SK-N-SH (cell line): ENCODE data around the gene TEX9. TPM values are rescaled to one million over a fixed set of nuclear protein-coding genes. Genes with fewer than 3 reads are reported as not detected.

ENCODE experiments used
- CTCF ChIA-PET: fragments of 300-600, 350-600 bp; formaldehyde crosslinking; extraction: SDS; loops from one replicate; lab custom pipeline; 2021; lab: Yijun Ruan, JAX
- POLR2A ChIA-PET: fragments of 350-600 bp; sonication (Branson Sonifier 250); formaldehyde crosslinking; extraction: SDS; loops from one replicate; lab custom pipeline; 2020; ENCODE audit warnings: antibody characterized with exemption, inconsistent platforms; lab: Yijun Ruan, JAX
- DNase-seq: peaks from one replicate; pipeline ENCODE4 v3.0.0; 2012
- H2AFZ ChIP-seq: fragments of 200-600 bp; sonication (generic); 2 replicates; pipeline ENCODE4 v1.8.1; 2016; ENCODE audit warnings: antibody characterized with exemption, mild to moderate bottlenecking, low read depth
- H3F3A ChIP-seq: fragments of 200-600 bp; sonication (generic); replicated peaks from 2 replicates; pipeline ENCODE3; 2016; ENCODE audit warnings: antibody characterized with exemption, mild to moderate bottlenecking; ENCODE audit not compliant: insufficient read depth
- H3K27ac ChIP-seq, 2 experiments: fragments of 200-500 bp in 1 of 2; fragments of 200-600 bp in 1 of 2; sonication (Bioruptor generic) in 1 of 2; sonication (generic), shearing (Covaris generic) in 1 of 2; 2 replicates each; pipeline versions ENCODE4 v1.5.1 to v1.6.1; 2014 to 2016; ENCODE audit warnings: low read depth in 2 of 2, inconsistent platforms in 1 of 2, low read length in 1 of 2, mild to moderate bottlenecking in 1 of 2, mixed read lengths in 1 of 2
- H3K27me3 ChIP-seq: fragments of 200-600 bp; sonication (generic), shearing (Covaris generic); 2 replicates; pipeline ENCODE4 v1.6.1; 2016; ENCODE audit warnings: mixed run types; ENCODE audit not compliant: insufficient read depth
- H3K36me3 ChIP-seq, 2 experiments: fragments of 200-500 bp in 1 of 2; fragments of 200-600 bp in 1 of 2; sonication (Bioruptor generic) in 1 of 2; sonication (generic) in 1 of 2; replicated peaks in 1 of 2; 2 replicates each; pipeline versions ENCODE3 to v1.5.1; 2014 to 2016; ENCODE audit warnings: low read length in 1 of 2, mild to moderate bottlenecking in 1 of 2; ENCODE audit not compliant: insufficient read depth in 2 of 2, control insufficient read depth in 1 of 2
- H3K4me1 ChIP-seq, 2 experiments: fragments of 200-500 bp in 1 of 2; fragments of 200-600 bp in 1 of 2; sonication (Bioruptor generic) in 1 of 2; sonication (generic), shearing (Covaris generic) in 1 of 2; 2 replicates each; pipeline versions ENCODE4 v1.5.1 to v1.6.1; 2014 to 2016; ENCODE audit warnings: low read depth in 1 of 2, low read length in 1 of 2, mixed run types in 1 of 2; ENCODE audit not compliant: insufficient read depth in 2 of 2, control insufficient read depth in 1 of 2
- H3K4me2 ChIP-seq: fragments of 200-600 bp; sonication (generic), shearing (Covaris generic); 2 replicates; pipeline ENCODE4 v1.6.1; 2017; ENCODE audit warnings: mixed run types
- H3K4me3 ChIP-seq, 2 experiments: fragments of 200-500 bp in 1 of 2; fragments of 200-600 bp in 1 of 2; sonication (Bioruptor generic) in 1 of 2; sonication (generic), shearing (Covaris generic) in 1 of 2; 2 replicates each; pipeline versions ENCODE4 v1.5.1 to v1.8.1; 2014 to 2016; ENCODE audit warnings: low read depth in 2 of 2, inconsistent platforms in 1 of 2, low read length in 1 of 2, mild to moderate bottlenecking in 1 of 2, mixed read lengths in 1 of 2, moderate library complexity in 1 of 2
- H3K79me2 ChIP-seq: fragments of 200-600 bp; sonication (generic); 2 replicates; pipeline ENCODE4 v1.8.1; 2017; ENCODE audit warnings: mild to moderate bottlenecking; ENCODE audit not compliant: insufficient read depth
- H3K9ac ChIP-seq: fragments of 200-600 bp; sonication (generic); 2 replicates; pipeline ENCODE4 v1.6.1; 2017; ENCODE audit warnings: mixed run types
- H3K9me2 ChIP-seq: fragments of 200-600 bp; sonication (generic); 2 replicates; pipeline ENCODE4 v1.6.1; 2017; ENCODE audit warnings: mixed run types
- H3K9me3 ChIP-seq: fragments of 200-600 bp; sonication (generic); 2 replicates; pipeline ENCODE4 v1.6.1; 2017; ENCODE audit warnings: mixed run types, mild to moderate bottlenecking, moderate library complexity
- H4K20me1 ChIP-seq: fragments of 200-600 bp; sonication (generic); 2 replicates; pipeline ENCODE4 v1.6.1; 2017; ENCODE audit warnings: mild to moderate bottlenecking, mixed run types; ENCODE audit not compliant: insufficient read depth
- ELF1 ChIP-seq: IDR thresholded peaks from 2 replicates; pipeline ENCODE4 v1.4.0; 2012
- EP300 ChIP-seq, 2 experiments: IDR thresholded peaks; 2 replicates each; pipeline versions ENCODE4 v1.4.0 to v1.6.1; 2012; ENCODE audit warnings: borderline replicate concordance in 1 of 2, low read depth in 1 of 2, low read length in 1 of 2
- EZH2phosphoT487 ChIP-seq: fragments of 200-600 bp; sonication (generic); IDR thresholded peaks from 2 replicates; pipeline ENCODE4 v1.6.1; 2017; ENCODE audit warnings: low read depth, mixed run types, mild to moderate bottlenecking, antibody characterized with exemption, moderate library complexity, borderline replicate concordance
- FOXJ3 ChIP-seq: sonication (generic); formaldehyde crosslinking; IDR thresholded peaks from 2 replicates; pipeline ENCODE4 v1.5.1; 2020; ENCODE audit warnings: mild to moderate bottlenecking, missing genetic modification reagents
- GABPA ChIP-seq: IDR thresholded peaks from 2 replicates; pipeline ENCODE4 v1.4.0; 2012; ENCODE audit warnings: low read depth, mild to moderate bottlenecking
- GATA2 ChIP-seq: sonication (generic); formaldehyde crosslinking; IDR thresholded peaks from 2 replicates; pipeline ENCODE4 v1.5.0; 2020; ENCODE audit warnings: mild to moderate bottlenecking, missing genetic modification reagents
- NFIC ChIP-seq: IDR thresholded peaks from 2 replicates; pipeline ENCODE4 v1.4.0; 2012; ENCODE audit warnings: borderline replicate concordance
- RCOR1 ChIP-seq: fragments of 150-350 bp; IDR thresholded peaks from 2 replicates; pipeline ENCODE4 v1.6.1; 2017; ENCODE audit warnings: antibody characterized with exemption, low read length
- RXRA ChIP-seq: IDR thresholded peaks from 2 replicates; pipeline ENCODE4 v1.4.0; 2012; ENCODE audit warnings: low read depth, mild to moderate bottlenecking, borderline replicate concordance
- TEAD4 ChIP-seq: IDR thresholded peaks from 2 replicates; pipeline ENCODE4 v1.4.0; 2012; ENCODE audit warnings: mild to moderate bottlenecking, borderline replicate concordance; ENCODE audit not compliant: insufficient read depth
- WGBS: methylation state at CpG from one replicate; pipeline ENCODE4 v1.1.6; 2017; ENCODE audit warnings: low lambda C conversion rate; 5-methylcytosine and 5-hydroxymethylcytosine counted together
- polyA plus RNA-seq, 3 experiments: library from polyadenylated mRNA; depleted of rRNA; stranded (reverse); fragments of >200 nt; gene quantifications; 2 replicates each; pipeline ENCODE4 v1.2.3, GENCODE V29; 2012
- TF ChIP-seq, protein P1 (sequence below): IDR thresholded peaks from 2 replicates; pipeline ENCODE4; 2012
- TF ChIP-seq, protein P2 (sequence below): IDR thresholded peaks from 2 replicates; pipeline ENCODE4 v1.4.0; 2012; ENCODE audit warnings: low read depth
- TF ChIP-seq, protein P3 (sequence below): fragments of 150-350 bp; IDR thresholded peaks from 2 replicates; pipeline ENCODE4 v1.6.1; 2016; ENCODE audit warnings: mild to moderate bottlenecking, low read depth, low read length
- TF ChIP-seq, protein P4 (sequence below): IDR thresholded peaks from 2 replicates; pipeline ENCODE4 v1.4.0; 2012; ENCODE audit warnings: low read depth, borderline replicate concordance
- TF ChIP-seq, protein P5 (sequence below): fragments of 150-350 bp; IDR thresholded peaks from 2 replicates; pipeline ENCODE4 v1.6.1; 2017; ENCODE audit warnings: antibody characterized with exemption, low read length, low read depth, borderline replicate concordance

TEX9 gene
- polyA plus RNA-seq, 1 of the 3 experiments (the other 2 are of a cell fraction): 1.9 TPM

DNA sequence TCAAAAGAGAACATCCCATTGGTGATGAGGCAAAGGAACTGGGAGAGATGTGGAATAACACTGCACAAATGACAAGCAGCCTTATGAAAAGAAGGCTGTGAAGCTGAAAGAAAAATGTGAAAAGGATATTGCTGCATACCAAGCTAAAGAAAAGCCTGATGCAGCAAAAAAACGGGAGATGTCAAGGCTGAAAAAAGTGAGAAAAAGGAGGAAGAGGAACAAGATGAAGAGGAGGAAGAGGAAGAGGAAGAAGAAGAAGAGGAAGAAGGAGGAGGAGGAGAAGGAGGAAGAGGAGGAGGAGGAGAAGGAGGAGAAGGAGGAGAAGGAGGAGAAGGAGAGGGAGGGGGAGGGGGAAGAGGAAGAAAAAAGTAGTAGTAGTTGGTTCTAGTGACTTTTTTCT lies 41.8 kb upstream of the TEX9 start:
- no peaks in the 10 kb centered on the region for H3K27me3 ChIP-seq
- H3F3A ChIP-seq: no peaks in the 10 kb centered on the region
- no peaks in the 10 kb centered on the region for H4K20me1 ChIP-seq
- no peaks in the 10 kb centered on the region for H3K79me2 ChIP-seq
- 72% methylated on average over 1 of the region's 1 CpG for WGBS
- no peak overlapping the region for H3K4me2 ChIP-seq
- H3K27ac ChIP-seq: no peak overlapping the region
- H3K9me2 ChIP-seq: no peaks in the 10 kb centered on the region
- no peaks in the 10 kb centered on the region for H3K36me3 ChIP-seq
- no peak for DNase-seq
- TF ChIP-seq ELF1 (no peak), EP300 (IDR thresholded peaks at IDR 0.05; ENCODE audit: borderline replicate concordance in 1 of 2, low read depth in 1 of 2, low read length in 1 of 2) (no peak)
- TF ChIP-seq, all 33 proteins: peak for 0
- H2AFZ ChIP-seq: no peak overlapping the region
- ChIA-PET CTCF (no interaction called here), POLR2A (no interaction called here)
- H3K4me1 ChIP-seq: peaks cover 0 to 3% of the 10 kb centered on the region in 2 experiments; a peak in 1 of 4 replicates
- no peak overlapping the region for H3K4me3 ChIP-seq
- no peak overlapping the region for H3K9ac ChIP-seq
- peaks cover 2% of the 10 kb centered on the region; the same call in 1 of the 2 replicates for H3K9me3 ChIP-seq

DNA sequence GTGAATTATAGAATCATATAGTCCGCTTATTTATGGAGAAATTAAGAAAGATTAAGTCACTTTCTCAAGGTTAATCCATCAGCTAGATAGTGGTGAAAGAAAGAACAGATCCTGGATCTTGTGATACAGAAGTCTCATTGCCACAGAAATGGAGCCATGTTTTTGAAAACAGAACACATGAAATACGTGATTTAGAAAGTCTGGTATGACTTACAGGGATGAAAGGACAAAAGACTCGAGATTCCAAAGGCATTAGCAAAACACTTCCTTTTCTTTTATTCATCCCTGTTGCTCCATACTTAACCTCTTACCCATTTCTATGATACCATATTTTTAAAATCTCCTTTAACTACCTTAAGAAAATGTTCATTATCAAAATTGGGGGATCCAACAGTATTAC lies 40.0 kb upstream of the TEX9 start:
- no peak overlapping the region; the same call in 1 of the 2 replicates for H2AFZ ChIP-seq
- H3K27ac ChIP-seq: no peak overlapping the region; a peak in 1 of 4 replicates
- H3K4me1 ChIP-seq: peaks cover 0 to 3% of the 10 kb centered on the region in 2 experiments; a peak in 1 of 4 replicates
- H3F3A ChIP-seq: no peaks in the 10 kb centered on the region
- no peaks in the 10 kb centered on the region for H3K27me3 ChIP-seq
- no peak for DNase-seq
- no peaks in the 10 kb centered on the region for H4K20me1 ChIP-seq
- POLR2A ChIA-PET: no interaction called here
- H3K4me2 ChIP-seq: no peak overlapping the region
- no peaks in the 10 kb centered on the region for H3K9me3 ChIP-seq
- CTCF ChIA-PET: no interaction called here
- no peak overlapping the region for H3K4me3 ChIP-seq
- H3K9ac ChIP-seq: no peak overlapping the region
- no peaks in the 10 kb centered on the region for H3K9me2 ChIP-seq
- H3K36me3 ChIP-seq: no peaks in the 10 kb centered on the region
- 22% methylated on average over 3 of the region's 3 CpGs for WGBS
- no peaks in the 10 kb centered on the region for H3K79me2 ChIP-seq
- TF ChIP-seq FOXJ3 (CRISPR knock-in tag): no peak
- TF ChIP-seq, protein P1, sequence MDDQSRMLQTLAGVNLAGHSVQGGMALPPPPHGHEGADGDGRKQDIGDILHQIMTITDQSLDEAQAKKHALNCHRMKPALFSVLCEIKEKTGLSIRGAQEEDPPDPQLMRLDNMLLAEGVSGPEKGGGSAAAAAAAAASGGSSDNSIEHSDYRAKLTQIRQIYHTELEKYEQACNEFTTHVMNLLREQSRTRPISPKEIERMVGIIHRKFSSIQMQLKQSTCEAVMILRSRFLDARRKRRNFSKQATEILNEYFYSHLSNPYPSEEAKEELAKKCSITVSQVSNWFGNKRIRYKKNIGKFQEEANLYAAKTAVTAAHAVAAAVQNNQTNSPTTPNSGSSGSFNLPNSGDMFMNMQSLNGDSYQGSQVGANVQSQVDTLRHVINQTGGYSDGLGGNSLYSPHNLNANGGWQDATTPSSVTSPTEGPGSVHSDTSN: no peak
- TF ChIP-seq, protein P2, sequence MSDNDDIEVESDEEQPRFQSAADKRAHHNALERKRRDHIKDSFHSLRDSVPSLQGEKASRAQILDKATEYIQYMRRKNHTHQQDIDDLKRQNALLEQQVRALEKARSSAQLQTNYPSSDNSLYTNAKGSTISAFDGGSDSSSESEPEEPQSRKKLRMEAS: no peak
- TF ChIP-seq ELF1: no peak
- TF ChIP-seq NFIC: no peak
- no peak for TF ChIP-seq RXRA
- TF ChIP-seq RCOR1: no peak
- no peak for TF ChIP-seq GATA2 (CRISPR knock-in tag)
- TF ChIP-seq, protein P3, sequence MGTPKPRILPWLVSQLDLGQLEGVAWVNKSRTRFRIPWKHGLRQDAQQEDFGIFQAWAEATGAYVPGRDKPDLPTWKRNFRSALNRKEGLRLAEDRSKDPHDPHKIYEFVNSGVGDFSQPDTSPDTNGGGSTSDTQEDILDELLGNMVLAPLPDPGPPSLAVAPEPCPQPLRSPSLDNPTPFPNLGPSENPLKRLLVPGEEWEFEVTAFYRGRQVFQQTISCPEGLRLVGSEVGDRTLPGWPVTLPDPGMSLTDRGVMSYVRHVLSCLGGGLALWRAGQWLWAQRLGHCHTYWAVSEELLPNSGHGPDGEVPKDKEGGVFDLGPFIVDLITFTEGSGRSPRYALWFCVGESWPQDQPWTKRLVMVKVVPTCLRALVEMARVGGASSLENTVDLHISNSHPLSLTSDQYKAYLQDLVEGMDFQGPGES: no peak
- TF ChIP-seq, protein P4, sequence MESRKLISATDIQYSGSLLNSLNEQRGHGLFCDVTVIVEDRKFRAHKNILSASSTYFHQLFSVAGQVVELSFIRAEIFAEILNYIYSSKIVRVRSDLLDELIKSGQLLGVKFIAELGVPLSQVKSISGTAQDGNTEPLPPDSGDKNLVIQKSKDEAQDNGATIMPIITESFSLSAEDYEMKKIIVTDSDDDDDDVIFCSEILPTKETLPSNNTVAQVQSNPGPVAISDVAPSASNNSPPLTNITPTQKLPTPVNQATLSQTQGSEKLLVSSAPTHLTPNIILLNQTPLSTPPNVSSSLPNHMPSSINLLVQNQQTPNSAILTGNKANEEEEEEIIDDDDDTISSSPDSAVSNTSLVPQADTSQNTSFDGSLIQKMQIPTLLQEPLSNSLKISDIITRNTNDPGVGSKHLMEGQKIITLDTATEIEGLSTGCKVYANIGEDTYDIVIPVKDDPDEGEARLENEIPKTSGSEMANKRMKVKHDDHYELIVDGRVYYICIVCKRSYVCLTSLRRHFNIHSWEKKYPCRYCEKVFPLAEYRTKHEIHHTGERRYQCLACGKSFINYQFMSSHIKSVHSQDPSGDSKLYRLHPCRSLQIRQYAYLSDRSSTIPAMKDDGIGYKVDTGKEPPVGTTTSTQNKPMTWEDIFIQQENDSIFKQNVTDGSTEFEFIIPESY: no peak
- TF ChIP-seq TEAD4: no peak
- TF ChIP-seq, protein P5, sequence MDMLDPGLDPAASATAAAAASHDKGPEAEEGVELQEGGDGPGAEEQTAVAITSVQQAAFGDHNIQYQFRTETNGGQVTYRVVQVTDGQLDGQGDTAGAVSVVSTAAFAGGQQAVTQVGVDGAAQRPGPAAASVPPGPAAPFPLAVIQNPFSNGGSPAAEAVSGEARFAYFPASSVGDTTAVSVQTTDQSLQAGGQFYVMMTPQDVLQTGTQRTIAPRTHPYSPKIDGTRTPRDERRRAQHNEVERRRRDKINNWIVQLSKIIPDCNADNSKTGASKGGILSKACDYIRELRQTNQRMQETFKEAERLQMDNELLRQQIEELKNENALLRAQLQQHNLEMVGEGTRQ: no peak
- TF ChIP-seq EZH2phosphoT487: no peak
- no peak for TF ChIP-seq GABPA
